ENCODE data around the gene PTPRM.

The PTPRM gene

GRCh38 chr18:7786569-7786968 lies 219.5 kb downstream of the PTPRM start:
- H3K4me3 Mint-ChIP-seq = no peak overlapping the region
- ATAC-seq (replicated peaks) (no peak), DNase-seq (no peak)
- H3K27ac Mint-ChIP-seq = no peak overlapping the region
- no peaks in the 10 kb centered on the region for H3K4me1 Mint-ChIP-seq
- no peaks in the 10 kb centered on the region for H3K27me3 Mint-ChIP-seq
- H3K9me3 Mint-ChIP-seq = no peaks in the 10 kb centered on the region
- no peaks in the 10 kb centered on the region for H3K36me3 Mint-ChIP-seq

- ATAC-seq (replicated peaks) = no peak
- Mint-ChIP-seq H3K27ac (no peak overlapping the region), H3K4me3 (no peak overlapping the region), H3K36me3 (no peaks in the 10 kb centered on the region), H3K4me1 (no peaks in the 10 kb centered on the region), H3K27me3 (no peaks in the 10 kb centered on the region), H3K9me3 (no peaks in the 10 kb centered on the region)
- DNase-seq = no peak
Observed at GRCh38 chr18:7787339-7787738, 220.2 kb downstream of the PTPRM start.

GRCh38 chr18:7789856-7790552 lies 222.9 kb downstream of the PTPRM start:
- H3K36me3 Mint-ChIP-seq = no peaks in the 10 kb centered on the region
- DNase-seq = no peak
- ATAC-seq (replicated peaks) = no peak
- H3K27ac Mint-ChIP-seq = no peak overlapping the region
- no peaks in the 10 kb centered on the region for H3K27me3 Mint-ChIP-seq
- H3K4me1 Mint-ChIP-seq = no peaks in the 10 kb centered on the region
- H3K9me3 Mint-ChIP-seq = no peaks in the 10 kb centered on the region
- no peak overlapping the region for H3K4me3 Mint-ChIP-seq

DNA sequence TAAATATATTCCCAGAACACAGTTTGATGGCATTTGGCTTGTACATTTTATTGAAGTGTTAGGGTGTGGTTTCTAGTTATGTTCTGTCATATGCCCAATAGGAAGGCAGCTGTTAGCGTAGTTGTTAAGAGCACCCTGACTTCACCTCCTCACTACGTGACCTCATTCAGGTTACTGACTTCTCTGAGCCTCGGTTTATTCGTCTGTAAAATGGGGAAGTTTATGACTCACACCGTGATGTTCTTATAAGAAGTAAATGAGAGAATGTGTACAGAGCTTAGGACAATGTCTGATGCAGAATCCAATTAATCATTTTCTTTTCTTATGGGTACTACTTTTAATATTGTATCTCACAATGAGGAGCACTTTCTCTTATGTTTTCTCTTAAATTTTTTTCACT lies 226.0 kb downstream of the PTPRM start:
- H3K27me3 Mint-ChIP-seq = no peaks in the 10 kb centered on the region
- H3K4me3 Mint-ChIP-seq = no peak overlapping the region
- H3K4me1 Mint-ChIP-seq = no peaks in the 10 kb centered on the region
- DNase-seq (no peak), ATAC-seq (replicated peaks) (no peak)
- no peaks in the 10 kb centered on the region for H3K9me3 Mint-ChIP-seq
- H3K27ac Mint-ChIP-seq = no peak overlapping the region
- no peaks in the 10 kb centered on the region for H3K36me3 Mint-ChIP-seq

DNA sequence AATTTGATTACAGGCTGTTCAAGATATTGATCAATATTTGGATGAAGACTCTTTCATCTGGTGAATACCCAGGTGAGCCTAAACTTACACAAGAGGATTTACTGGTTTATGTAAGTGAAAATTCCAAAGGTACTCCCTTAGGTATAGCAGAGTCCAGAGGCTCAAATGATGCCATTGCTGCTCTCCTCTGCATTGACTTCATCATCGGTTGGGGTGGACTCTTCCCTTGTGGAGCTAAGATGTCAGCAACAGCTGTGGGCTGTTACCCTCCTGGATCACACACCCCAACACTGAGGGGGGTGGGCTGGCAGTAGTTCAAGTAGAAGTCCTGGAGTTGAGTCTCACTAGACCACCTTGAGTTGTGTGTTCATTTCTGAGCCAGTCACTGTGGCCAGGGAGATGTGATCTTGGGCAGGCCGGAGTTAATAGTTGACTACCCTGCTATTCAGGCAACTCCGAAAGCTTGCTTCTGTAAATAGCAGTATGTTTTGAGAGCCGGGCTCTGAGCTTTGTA lies 236.9 kb downstream of the PTPRM start:
- Mint-ChIP-seq H3K4me1 (no peaks in the 10 kb centered on the region), H3K27me3 (no peaks in the 10 kb centered on the region), H3K9me3 (no peaks in the 10 kb centered on the region), H3K27ac (no peak overlapping the region), H3K36me3 (no peaks in the 10 kb centered on the region), H3K4me3 (no peak overlapping the region)
- DNase-seq (no peak), ATAC-seq (replicated peaks) (no peak)

- ATAC-seq (replicated peaks) (no peak), DNase-seq (no peak)
- Mint-ChIP-seq H3K36me3 (no peaks in the 10 kb centered on the region), H3K27ac (no peak overlapping the region), H3K27me3 (no peaks in the 10 kb centered on the region), H3K9me3 (no peaks in the 10 kb centered on the region), H3K4me1 (no peaks in the 10 kb centered on the region), H3K4me3 (no peak overlapping the region)
Observed at GRCh38 chr18:7805096-7805495, 238.0 kb downstream of the PTPRM start.

- no peaks in the 10 kb centered on the region for H3K27me3 Mint-ChIP-seq
- no peak overlapping the region for H3K4me3 Mint-ChIP-seq
- H3K27ac Mint-ChIP-seq = no peak overlapping the region
- ATAC-seq (replicated peaks) = no peak
- no peak for DNase-seq
- H3K4me1 Mint-ChIP-seq = no peaks in the 10 kb centered on the region
- H3K9me3 Mint-ChIP-seq = no peaks in the 10 kb centered on the region
- no peaks in the 10 kb centered on the region for H3K36me3 Mint-ChIP-seq
Observed at GRCh38 chr18:7805880-7806279, 238.8 kb downstream of the PTPRM start.

GRCh38 chr18:7807936-7808453 lies 240.9 kb downstream of the PTPRM start:
- Mint-ChIP-seq H3K9me3 (peaks cover 1 to 2% of the 10 kb centered on the region in 2 donors), H3K36me3 (no peaks in the 10 kb centered on the region), H3K4me3 (no peak overlapping the region), H3K27ac (no peak overlapping the region), H3K4me1 (no peaks in the 10 kb centered on the region), H3K27me3 (no peaks in the 10 kb centered on the region)
- ATAC-seq (replicated peaks) = no peak
- DNase-seq = no peak

DNA sequence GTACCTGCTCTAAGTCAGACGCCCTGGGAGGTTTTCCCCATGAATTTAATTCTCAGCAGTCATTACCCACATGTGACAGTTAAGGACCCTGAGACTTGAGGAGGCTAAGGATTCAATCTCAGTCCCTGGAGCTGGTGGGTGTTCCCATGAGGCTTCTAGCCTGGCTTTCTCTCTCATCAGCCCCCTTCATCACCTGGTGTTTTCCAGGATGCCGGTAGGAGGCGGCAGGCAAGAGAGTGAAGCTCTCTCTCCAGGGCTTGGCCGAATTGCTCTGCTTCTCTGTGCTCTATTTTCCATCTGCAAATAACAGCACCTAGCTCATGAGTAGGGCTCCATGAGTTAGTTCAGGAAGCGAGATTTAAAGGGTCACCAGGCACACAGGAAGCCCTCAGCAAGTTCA lies 241.9 kb downstream of the PTPRM start:
- Mint-ChIP-seq H3K27ac (no peak overlapping the region), H3K4me3 (no peak overlapping the region), H3K36me3 (no peaks in the 10 kb centered on the region), H3K9me3 (peaks cover 5 to 8% of the 10 kb centered on the region in 2 donors), H3K4me1 (no peaks in the 10 kb centered on the region), H3K27me3 (no peaks in the 10 kb centered on the region)
- DNase-seq = no peak
- no peak for ATAC-seq (replicated peaks)

GRCh38 chr18:7809455-7809854 lies 242.3 kb downstream of the PTPRM start:
- H3K9me3 Mint-ChIP-seq = peaks cover 8 to 10% of the 10 kb centered on the region in 2 donors
- no peak overlapping the region for H3K27ac Mint-ChIP-seq
- H3K27me3 Mint-ChIP-seq = no peaks in the 10 kb centered on the region
- DNase-seq (no peak), ATAC-seq (replicated peaks) (no peak)
- H3K4me1 Mint-ChIP-seq = no peaks in the 10 kb centered on the region
- H3K4me3 Mint-ChIP-seq = no peak overlapping the region
- H3K36me3 Mint-ChIP-seq = no peaks in the 10 kb centered on the region

GRCh38 chr18:7809978-7810377 lies 242.9 kb downstream of the PTPRM start:
- no peaks in the 10 kb centered on the region for H3K27me3 Mint-ChIP-seq
- H3K9me3 Mint-ChIP-seq = peaks cover 9 to 15% of the 10 kb centered on the region in 2 donors
- ATAC-seq (replicated peaks) = no peak
- no peaks in the 10 kb centered on the region for H3K36me3 Mint-ChIP-seq
- DNase-seq = no peak
- H3K27ac Mint-ChIP-seq = no peak overlapping the region
- no peaks in the 10 kb centered on the region for H3K4me1 Mint-ChIP-seq
- no peak overlapping the region for H3K4me3 Mint-ChIP-seq

DNA sequence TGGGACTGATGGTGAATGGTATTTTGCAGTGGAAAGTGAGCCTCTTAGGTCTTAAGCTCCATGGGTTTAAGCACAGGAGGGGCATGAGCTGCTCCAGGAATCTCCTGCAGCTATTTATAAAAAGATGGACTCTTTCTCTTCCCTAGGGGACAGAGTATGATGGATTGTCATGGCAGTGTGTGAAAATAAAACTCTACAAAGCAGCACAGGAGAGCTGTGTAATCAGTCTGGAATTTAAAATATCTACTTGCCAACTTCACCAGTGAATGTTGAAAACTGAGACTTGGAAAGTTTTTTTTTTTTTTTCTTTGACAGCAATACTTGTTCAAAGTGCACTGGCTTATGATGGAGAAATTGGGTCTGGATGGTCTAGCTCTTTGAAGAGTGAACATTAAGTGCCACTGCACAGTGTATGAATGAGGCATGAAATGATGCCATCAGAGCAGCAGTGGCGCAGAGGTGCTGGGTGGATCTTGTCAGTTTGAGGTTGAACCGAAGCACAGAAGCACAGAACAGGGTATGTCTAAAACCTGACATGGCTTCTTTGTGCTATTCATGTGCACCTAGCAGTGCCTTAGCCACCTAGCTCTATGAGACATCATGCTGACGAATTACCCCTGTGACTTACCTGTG lies 245.4 kb downstream of the PTPRM start:
- no peak for ATAC-seq (replicated peaks)
- no peaks in the 10 kb centered on the region for H3K36me3 Mint-ChIP-seq
- no peak for DNase-seq

GRCh38 chr18:7813131-7813530 lies 246.0 kb downstream of the PTPRM start:
- H3K9me3 Mint-ChIP-seq = peaks cover 11 to 18% of the 10 kb centered on the region in 2 donors
- H3K36me3 Mint-ChIP-seq = no peaks in the 10 kb centered on the region
- H3K27ac Mint-ChIP-seq = no peak overlapping the region
- H3K4me3 Mint-ChIP-seq = no peak overlapping the region
- ATAC-seq (replicated peaks) = no peak
- H3K27me3 Mint-ChIP-seq = no peaks in the 10 kb centered on the region
- H3K4me1 Mint-ChIP-seq = no peaks in the 10 kb centered on the region
- no peak for DNase-seq

More for the DNA sequence above, 245.4 kb downstream of the PTPRM start:
- H3K27me3 Mint-ChIP-seq = no peaks in the 10 kb centered on the region
- no peak overlapping the region for H3K4me3 Mint-ChIP-seq
- no peak overlapping the region for H3K27ac Mint-ChIP-seq
- H3K9me3 Mint-ChIP-seq = peaks cover 11 to 18% of the 10 kb centered on the region in 2 donors
- no peaks in the 10 kb centered on the region for H3K4me1 Mint-ChIP-seq

GRCh38 chr18:7814754-7815315 lies 247.7 kb downstream of the PTPRM start:
- H3K4me3 Mint-ChIP-seq = no peak overlapping the region
- DNase-seq = no peak
- H3K4me1 Mint-ChIP-seq = no peaks in the 10 kb centered on the region
- H3K9me3 Mint-ChIP-seq = peaks cover 11 to 18% of the 10 kb centered on the region in 2 donors
- no peaks in the 10 kb centered on the region for H3K27me3 Mint-ChIP-seq
- no peak overlapping the region for H3K27ac Mint-ChIP-seq
- no peaks in the 10 kb centered on the region for H3K36me3 Mint-ChIP-seq
- ATAC-seq (replicated peaks) = no peak

- H3K27ac Mint-ChIP-seq = no peak overlapping the region
- no peaks in the 10 kb centered on the region for H3K27me3 Mint-ChIP-seq
- no peaks in the 10 kb centered on the region for H3K4me1 Mint-ChIP-seq
- H3K4me3 Mint-ChIP-seq = no peak overlapping the region
- peaks cover 11 to 18% of the 10 kb centered on the region in 2 donors for H3K9me3 Mint-ChIP-seq
- H3K36me3 Mint-ChIP-seq = no peaks in the 10 kb centered on the region
- ATAC-seq (replicated peaks) = no peak
- no peak for DNase-seq
Observed at GRCh38 chr18:7815787-7816186, 248.7 kb downstream of the PTPRM start.
